ENCODE measurements around the gene RGS7.

- TF ChIP-seq RFX5 (IDR thresholded peaks at IDR 0.05; ENCODE audit: low read depth, low read length) (no peak), RAD21 (IDR thresholded peaks at IDR 0.05; ENCODE audit: low read length) (no peak), USF2 (IDR thresholded peaks at IDR 0.05; ENCODE audit: low read depth, low read length) (no peak)
- TF ChIP-seq, protein P1, sequence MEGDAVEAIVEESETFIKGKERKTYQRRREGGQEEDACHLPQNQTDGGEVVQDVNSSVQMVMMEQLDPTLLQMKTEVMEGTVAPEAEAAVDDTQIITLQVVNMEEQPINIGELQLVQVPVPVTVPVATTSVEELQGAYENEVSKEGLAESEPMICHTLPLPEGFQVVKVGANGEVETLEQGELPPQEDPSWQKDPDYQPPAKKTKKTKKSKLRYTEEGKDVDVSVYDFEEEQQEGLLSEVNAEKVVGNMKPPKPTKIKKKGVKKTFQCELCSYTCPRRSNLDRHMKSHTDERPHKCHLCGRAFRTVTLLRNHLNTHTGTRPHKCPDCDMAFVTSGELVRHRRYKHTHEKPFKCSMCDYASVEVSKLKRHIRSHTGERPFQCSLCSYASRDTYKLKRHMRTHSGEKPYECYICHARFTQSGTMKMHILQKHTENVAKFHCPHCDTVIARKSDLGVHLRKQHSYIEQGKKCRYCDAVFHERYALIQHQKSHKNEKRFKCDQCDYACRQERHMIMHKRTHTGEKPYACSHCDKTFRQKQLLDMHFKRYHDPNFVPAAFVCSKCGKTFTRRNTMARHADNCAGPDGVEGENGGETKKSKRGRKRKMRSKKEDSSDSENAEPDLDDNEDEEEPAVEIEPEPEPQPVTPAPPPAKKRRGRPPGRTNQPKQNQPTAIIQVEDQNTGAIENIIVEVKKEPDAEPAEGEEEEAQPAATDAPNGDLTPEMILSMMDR (conservative IDR thresholded peaks at IDR 0.05; ENCODE audit: low read depth, low read length) = no peak
Measured at GRCh38 chr1:240811256-240811655, 545.7 kb downstream of the RGS7 start.

Data from IMR-90 (cell line).